KMS-11 (cell line): ENCODE results near the gene NDUFB10.

Experiments used
- H2AFZ ChIP-seq: fragments of 200-600 bp; sonication (generic); 2 replicates; pipeline ENCODE4 v1.6.1; 2016; ENCODE audit warnings: antibody characterized with exemption, mixed run types, low read depth
- H3K27ac ChIP-seq: fragments of 200-600 bp; sonication (generic); 2 replicates; pipeline ENCODE4 v1.6.1; 2016; ENCODE audit warnings: mild to moderate bottlenecking, mixed run types
- H3K27me3 ChIP-seq: fragments of 200-600 bp; sonication (generic); 2 replicates; pipeline ENCODE4 v1.6.1; 2017; ENCODE audit warnings: mild to moderate bottlenecking, low read depth, mixed run types, moderate library complexity; ENCODE audit not compliant: insufficient read depth
- H3K36me3 ChIP-seq: fragments of 200-600 bp; sonication (generic); 2 replicates; pipeline ENCODE4 v1.6.1; 2017; ENCODE audit warnings: mild to moderate bottlenecking, mixed run types; ENCODE audit not compliant: insufficient read depth
- H3K4me1 ChIP-seq: fragments of 200-600 bp; sonication (generic); 2 replicates; pipeline ENCODE4 v1.6.1; 2016; ENCODE audit warnings: mild to moderate bottlenecking, low read depth, mixed run types; ENCODE audit not compliant: poor library complexity, severe bottlenecking
- H3K4me2 ChIP-seq: fragments of 200-600 bp; sonication (generic); 2 replicates; pipeline ENCODE4 v1.7.0; 2016; ENCODE audit warnings: mild to moderate bottlenecking, mixed run types
- H3K4me3 ChIP-seq: fragments of 200-600 bp; sonication (generic); IDR thresholded peaks from 2 replicates; pipeline ENCODE4 v1.6.1; 2017; ENCODE audit warnings: low read depth, low read length, mixed read lengths; ENCODE audit not compliant: insufficient read depth
- H3K79me2 ChIP-seq: fragments of 200-600 bp; sonication (generic); 2 replicates; pipeline ENCODE4 v1.6.1; 2016; ENCODE audit warnings: low read depth, mixed run types; ENCODE audit not compliant: insufficient read depth
- H3K9ac ChIP-seq: fragments of 200-600 bp; sonication (generic); 2 replicates; pipeline ENCODE4 v1.6.1; 2016; ENCODE audit warnings: mild to moderate bottlenecking, mixed run types
- H4K20me1 ChIP-seq: fragments of 200-600 bp; sonication (generic); 2 replicates; pipeline ENCODE4 v1.6.1; 2016; ENCODE audit warnings: mild to moderate bottlenecking, mixed run types; ENCODE audit not compliant: insufficient read depth
- CTCF ChIP-seq: fragments of 200-600 bp; sonication (generic); conservative IDR thresholded peaks from 2 replicates; pipeline ENCODE4 v1.6.1; 2017; ENCODE audit warnings: low read depth, mild to moderate bottlenecking, antibody characterized with exemption, low read length, moderate library complexity, mixed read lengths

NDUFB10 gene

GRCh38 chr16:2006317-2006716 is 47.0 kb downstream of the NDUFB10 start:
- H3K4me3 ChIP-seq, result no peak overlapping the region
- peaks cover 15% of the 10 kb centered on the region for H4K20me1 ChIP-seq
- H3K79me2 ChIP-seq, result peaks cover 56% of the 10 kb centered on the region
- H3K4me1 ChIP-seq, result peaks cover 23% of the 10 kb centered on the region
- H3K36me3 ChIP-seq, result no peaks in the 10 kb centered on the region
- H3K27ac ChIP-seq, result no peak overlapping the region
- H3K4me2 ChIP-seq, result no peak overlapping the region
- TF ChIP-seq CTCF, result no peak
- H2AFZ ChIP-seq, result no peak overlapping the region
- H3K9ac ChIP-seq, result no peak overlapping the region
- no peaks in the 10 kb centered on the region for H3K27me3 ChIP-seq

GRCh38 chr16:2007081-2007836 is 47.9 kb downstream of the NDUFB10 start:
- Histone ChIP-seq H3K36me3 (no peaks in the 10 kb centered on the region), H3K27ac (peak overlapping the region; percentile 61; the same call in 1 of the 2 replicates), H3K9ac (no peak overlapping the region), H4K20me1 (peaks cover 15% of the 10 kb centered on the region), H3K79me2 (peaks cover 56% of the 10 kb centered on the region), H3K4me2 (peak overlapping the region; percentile 96), H2AFZ (no peak overlapping the region), H3K4me3 (no peak overlapping the region), H3K4me1 (peaks cover 23% of the 10 kb centered on the region), H3K27me3 (no peaks in the 10 kb centered on the region)
- no peak for TF ChIP-seq CTCF

DNA sequence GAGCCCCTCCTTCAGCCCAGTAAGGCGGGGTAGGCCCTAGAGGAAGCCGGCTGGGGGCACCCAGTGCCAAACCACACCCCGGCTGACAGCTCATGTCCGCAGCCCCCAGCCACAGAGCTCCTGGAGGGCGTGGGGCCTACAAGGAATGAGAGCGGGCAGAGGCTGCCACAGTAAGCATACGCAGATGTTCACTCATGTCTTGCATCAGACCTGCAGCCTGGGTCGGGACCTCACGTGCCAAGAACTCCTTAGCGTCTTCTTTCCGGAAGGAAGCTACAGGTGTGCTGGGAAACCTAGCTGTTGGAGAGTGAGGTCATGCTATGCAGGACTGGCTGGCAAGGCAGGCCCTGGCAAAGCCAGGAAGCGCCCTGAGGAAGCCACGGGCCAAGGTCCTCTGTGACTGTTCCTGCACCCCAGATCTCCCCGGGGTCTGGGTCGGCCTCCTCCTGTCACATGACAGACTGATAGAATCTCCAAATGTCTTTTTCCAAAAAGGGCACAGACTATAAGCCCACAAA is 48.7 kb downstream of the NDUFB10 start:
- no peak overlapping the region for H3K4me3 ChIP-seq

DNA sequence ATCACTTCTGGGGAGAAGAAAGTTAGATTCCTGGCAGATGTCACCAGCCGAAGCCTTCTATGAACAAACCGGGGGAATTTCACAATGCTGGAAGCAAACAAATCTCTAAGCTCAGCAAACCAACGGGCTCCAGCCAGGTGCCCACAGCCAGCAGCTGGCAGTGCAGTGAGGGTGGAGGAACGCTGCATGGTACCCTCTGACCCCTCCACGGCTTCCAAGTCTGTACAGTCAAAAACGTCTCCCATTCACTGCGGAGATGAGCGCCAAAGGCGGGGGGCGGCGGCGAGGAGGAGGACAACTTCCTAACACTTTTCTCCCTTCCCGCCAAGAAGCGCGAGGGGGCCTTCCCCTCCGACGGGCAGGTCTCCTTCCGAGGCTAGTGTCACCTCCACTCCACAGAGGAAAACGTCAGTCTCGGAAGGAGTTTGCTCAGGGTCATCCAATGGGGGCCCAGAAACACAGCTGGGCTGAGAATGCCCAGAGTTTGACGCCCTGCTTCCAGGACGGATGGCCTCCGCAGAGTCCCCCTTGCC is 49.4 kb downstream of the NDUFB10 start:
- Histone ChIP-seq H3K27me3 (no peaks in the 10 kb centered on the region), H3K27ac (peak overlapping the region; percentile 61), H2AFZ (peak overlapping the region; percentile 54; the same call in 1 of the 2 replicates), H3K9ac (peak overlapping the region; percentile 78), H3K36me3 (no peaks in the 10 kb centered on the region), H3K4me1 (peaks cover 23% of the 10 kb centered on the region), H3K79me2 (peaks cover 51% of the 10 kb centered on the region), H3K4me2 (peak overlapping the region; percentile 96), H4K20me1 (peaks cover 15% of the 10 kb centered on the region), H3K4me3 (no peak overlapping the region)
- TF ChIP-seq CTCF, result no peak

More for the DNA sequence above, 48.7 kb downstream of the NDUFB10 start:
- Histone ChIP-seq H4K20me1 (peaks cover 15% of the 10 kb centered on the region), H3K9ac (peak overlapping the region; percentile 78; the same call in 1 of the 2 replicates), H3K36me3 (no peaks in the 10 kb centered on the region), H3K4me2 (peak overlapping the region; percentile 96), H3K4me1 (peaks cover 23% of the 10 kb centered on the region), H3K27me3 (no peaks in the 10 kb centered on the region), H3K79me2 (peaks cover 56% of the 10 kb centered on the region), H3K27ac (peak overlapping the region; percentile 61), H2AFZ (no peak overlapping the region)
- TF ChIP-seq CTCF, result no peak
